Colonic mucosa (tissue), 4 donors: ENCODE measurements around the gene TRIM14. TPM values are rescaled to one million over a fixed set of nuclear protein-coding genes. Genes with fewer than 3 reads are reported as not detected.

Source experiments
- DNase-seq: peaks from one replicate; pipeline ENCODE4 v3.0.0-alpha.2; 2020
- H3K27ac ChIP-seq: fragments of 200-600 bp; one replicate; pipeline ENCODE4 v1.8.0; 2021
- H3K27me3 ChIP-seq: fragments of 200-600 bp; one replicate; pipeline ENCODE4 v1.8.0; 2021
- H3K36me3 ChIP-seq: fragments of 200-600 bp; one replicate; pipeline ENCODE4 v1.8.0; 2021
- H3K4me1 ChIP-seq: fragments of 200-600 bp; one replicate; pipeline ENCODE4 v1.8.0; 2021; ENCODE audit warnings: mild to moderate bottlenecking
- H3K4me3 ChIP-seq: fragments of 200-600 bp; one replicate; pipeline ENCODE4 v1.8.0; 2021
- H3K9ac ChIP-seq, 2 donors: one replicate each; pipeline ENCODE4 v1.7.0; 2013; ENCODE audit warnings: control low read depth in 2 of 2, low read depth in 2 of 2, low read length in 2 of 2
- H3K9me3 ChIP-seq: fragments of 200-600 bp; one replicate; pipeline ENCODE4 v1.8.0; 2021
- CTCF ChIP-seq: fragments of 200-600 bp; IDR thresholded peaks from one replicate; pipeline ENCODE4 v1.8.0; 2022; ENCODE audit warnings: antibody characterized with exemption, mild to moderate bottlenecking
- intact Hi-C: fragments of 100-400 bp; cut with DNase I; formaldehyde crosslinking; loops from one replicate; pipeline ENCODE4 v1.14.1; 2022
- total RNA-seq, 2 donors: library from RNA; stranded (reverse); fragmentation: NEBNext Ultra II Directional in 1 of 2; extraction: Animal tissue kit (Norgen Biotek cat#: 25700) in 1 of 2; gene quantifications; one replicate each; pipeline ENCODE4 v1.2.1, GENCODE V29; 2021
- donor health status: healthy.
- donor health status: DM: no; HTN: no; CAD: no.
- donor health status: DM: no; HTN: no; CAD: no.

Gene TRIM14
- total RNA-seq, 2 donors from 2014 or later: 44.6 to 62.0 TPM

- Histone ChIP-seq H3K4me3 (no peak overlapping the region), H3K4me1 (peaks cover 11% of the 10 kb centered on the region), H3K27me3 (no peaks in the 10 kb centered on the region), H3K36me3 (no peaks in the 10 kb centered on the region), H3K9me3 (no peaks in the 10 kb centered on the region), H3K9ac (peak overlapping the region; percentile 61 to 82), H3K27ac (peak overlapping the region; percentile 93)
- DNase-seq: peak; percentile 88
- peak; percentile 96 for TF ChIP-seq CTCF
- intact Hi-C loops: loop anchor here (10.0 kb wide), 1 partner anchor 190 kb away; no protein-coding TSS in a partner anchor
Measured at GRCh38 chr9:98074115-98074990, 44.7 kb downstream of the TRIM14 start.

GRCh38 chr9:98071737-98072136 is 47.3 kb downstream of the TRIM14 start:
- no peak overlapping the region for H3K4me3 ChIP-seq
- H3K27ac ChIP-seq: peak overlapping the region; percentile 93
- no peaks in the 10 kb centered on the region for H3K27me3 ChIP-seq
- H3K36me3 ChIP-seq: no peaks in the 10 kb centered on the region
- intact Hi-C loops: loop anchor here (10.0 kb wide), 1 partner anchor 193 kb away; no protein-coding TSS in a partner anchor
- peaks cover 11% of the 10 kb centered on the region for H3K4me1 ChIP-seq
- peak; percentile 80 for DNase-seq
- no peak for TF ChIP-seq CTCF
- H3K9ac ChIP-seq: peak overlapping the region; percentile 14 to 75
- no peaks in the 10 kb centered on the region for H3K9me3 ChIP-seq

- H3K4me3 ChIP-seq: no peak overlapping the region
- H3K4me1 ChIP-seq: peaks cover 11% of the 10 kb centered on the region
- H3K9me3 ChIP-seq: no peaks in the 10 kb centered on the region
- intact Hi-C loops: loop anchor here (10.0 kb wide), 1 partner anchor 194 kb away; no protein-coding TSS in a partner anchor
- no peaks in the 10 kb centered on the region for H3K27me3 ChIP-seq
- no peak for TF ChIP-seq CTCF
- peak overlapping the region in 1 of 2 donors; percentile 75 for H3K9ac ChIP-seq
- DNase-seq: no peak
- H3K36me3 ChIP-seq: no peaks in the 10 kb centered on the region
- peak overlapping the region; percentile 93 for H3K27ac ChIP-seq
Measured at GRCh38 chr9:98070704-98071103, 48.3 kb downstream of the TRIM14 start.

- no peak for DNase-seq
- H3K9ac ChIP-seq: no peak overlapping the region
- H3K9me3 ChIP-seq: no peaks in the 10 kb centered on the region
- no peak overlapping the region for H3K4me3 ChIP-seq
- H3K36me3 ChIP-seq: peaks cover 2% of the 10 kb centered on the region
- intact Hi-C loops: no loop called here
- no peaks in the 10 kb centered on the region for H3K27me3 ChIP-seq
- peaks cover 11% of the 10 kb centered on the region for H3K4me1 ChIP-seq
- peak overlapping the region; percentile 13 for H3K27ac ChIP-seq
- no peak for TF ChIP-seq CTCF
Measured at GRCh38 chr9:98069551-98069950, 49.5 kb downstream of the TRIM14 start.

- intact Hi-C loops: no loop called here
- TF ChIP-seq CTCF: no peak
- H3K4me1 ChIP-seq: peaks cover 4% of the 10 kb centered on the region
- no peaks in the 10 kb centered on the region for H3K9me3 ChIP-seq
- H3K27me3 ChIP-seq: no peaks in the 10 kb centered on the region
- H3K27ac ChIP-seq: no peak overlapping the region
- H3K4me3 ChIP-seq: no peak overlapping the region
- no peak for DNase-seq
- no peak overlapping the region for H3K9ac ChIP-seq
- peaks cover 8% of the 10 kb centered on the region for H3K36me3 ChIP-seq
Measured at GRCh38 chr9:98067184-98067583, 51.8 kb downstream of the TRIM14 start.
